ENCODE results near the gene DPEP1.

- TF ChIP-seq EZH2 (IDR thresholded peaks at IDR 0.05) (no peak), CTCF (IDR thresholded peaks at IDR 0.05) (no peak)
These were observed 7.0 kb downstream of the DPEP1 start for GRCh38 chr16:89620406-89620841.
